Endothelial cell of coronary artery (primary cell): ENCODE data around the gene CWF19L1. TPM values are rescaled to one million over a fixed set of nuclear protein-coding genes. Genes with fewer than 3 reads are reported as not detected.

Experiments used
- total RNA-seq: library from RNA; depleted of rRNA; stranded (reverse); fragments of >200 nt; gene quantifications from 2 replicates; pipeline ENCODE4 v1.2.3, GENCODE V29; 2014

CWF19L1 gene
- 25.0 and 30.8 TPM in 2 replicates for total RNA-seq

GRCh38 chr10:100267239-100268104 lies at the start of gene CWF19L1:
Gene CWF19L1, minus strand, starts transcription at chr10:100267638. Its CDS starts 45 bp downstream, at chr10:100267593.

GRCh38 chr10:100286051-100287033 lies 18.9 kb upstream of the CWF19L1 start, which contains the start of gene BLOC1S2:
Gene BLOC1S2, minus strand, starts transcription at chr10:100286680. Its CDS starts 21 bp downstream, at chr10:100286659.

DNA sequence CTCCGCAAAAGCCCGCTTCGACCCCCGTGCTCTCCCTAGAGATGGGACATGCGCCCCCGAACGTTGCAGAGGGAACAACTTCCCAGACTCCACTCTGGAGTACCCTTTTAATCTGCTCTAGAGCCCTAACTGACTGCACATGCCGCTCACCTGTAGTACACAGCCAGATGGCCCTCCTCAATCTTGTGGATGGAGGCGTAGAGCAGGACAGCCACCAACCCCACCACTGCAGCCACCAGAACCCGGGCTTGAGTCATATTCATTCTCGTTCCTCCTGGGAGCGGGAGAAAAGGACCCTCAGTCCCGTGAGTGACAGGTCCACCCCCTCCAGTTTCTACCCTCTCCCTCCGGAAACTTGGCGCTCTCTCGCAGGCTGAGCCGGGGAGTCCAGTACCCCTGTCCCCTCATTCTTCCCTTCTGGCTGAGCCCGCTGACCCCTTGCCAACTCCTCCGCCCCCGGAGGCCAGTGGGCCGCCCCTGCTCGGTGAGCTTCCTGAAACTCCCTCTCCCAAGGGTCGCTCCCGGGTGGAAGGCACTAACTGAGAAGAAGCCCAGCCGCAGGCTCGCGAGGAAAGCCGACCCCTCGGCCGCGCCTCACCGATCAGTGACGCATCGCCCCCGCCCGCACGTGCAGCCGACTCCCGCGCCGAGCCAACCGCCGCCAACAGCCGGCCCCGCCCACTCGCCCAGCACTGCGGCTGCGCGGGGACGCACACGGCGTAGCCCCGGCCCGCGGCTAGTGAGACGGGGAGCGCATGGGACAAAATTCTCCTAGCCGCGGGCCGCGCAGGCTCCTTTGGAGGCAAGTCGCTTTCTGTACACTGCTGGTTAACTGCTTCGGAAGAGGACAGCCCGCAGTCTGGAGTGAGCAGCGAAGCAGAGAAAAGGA lies 81.8 kb downstream of the CWF19L1 start, which contains the start of gene ERLIN1:
TSS of gene ERLIN1 (minus strand) at position 666 of the 889 bp plus-strand sequence. CDS start at position 263, 403 bp downstream.

Other genes with a start within 250 kb of the CWF19L1 start
- gene CPN1, start 185.8 kb downstream of the CWF19L1 start, total RNA-seq: not detected in 2 replicates
- 43.9 and 47.7 TPM in 2 replicates for gene ERLIN1, start 81.6 kb downstream of the CWF19L1 start, total RNA-seq
- 22.6 and 23.2 TPM in 2 replicates for gene CHUK, start 38.0 kb downstream of the CWF19L1 start, total RNA-seq
- gene BLOC1S2, start 19.0 kb upstream of the CWF19L1 start, total RNA-seq: 44.0 and 53.5 TPM in 2 replicates
- gene PKD2L1, start 62.6 kb upstream of the CWF19L1 start, total RNA-seq: not detected in 2 replicates
- 30.9 and 35.4 TPM in 2 replicates for gene SCD, start 79.6 kb upstream of the CWF19L1 start, total RNA-seq
- gene WNT8B, start 195.4 kb upstream of the CWF19L1 start, total RNA-seq: not detected in 2 replicates